HuH-7 (cell line): ENCODE results near the gene CCBE1.

Experiments used
- DNase-seq: peaks from one replicate; pipeline ENCODE4 v3.0.0; 2011; ENCODE audit warnings: low spot score

CCBE1 gene

GRCh38 chr18:59388817-59389216 is 308.4 kb downstream of the CCBE1 start:
- DNase-seq: no peak

DNA sequence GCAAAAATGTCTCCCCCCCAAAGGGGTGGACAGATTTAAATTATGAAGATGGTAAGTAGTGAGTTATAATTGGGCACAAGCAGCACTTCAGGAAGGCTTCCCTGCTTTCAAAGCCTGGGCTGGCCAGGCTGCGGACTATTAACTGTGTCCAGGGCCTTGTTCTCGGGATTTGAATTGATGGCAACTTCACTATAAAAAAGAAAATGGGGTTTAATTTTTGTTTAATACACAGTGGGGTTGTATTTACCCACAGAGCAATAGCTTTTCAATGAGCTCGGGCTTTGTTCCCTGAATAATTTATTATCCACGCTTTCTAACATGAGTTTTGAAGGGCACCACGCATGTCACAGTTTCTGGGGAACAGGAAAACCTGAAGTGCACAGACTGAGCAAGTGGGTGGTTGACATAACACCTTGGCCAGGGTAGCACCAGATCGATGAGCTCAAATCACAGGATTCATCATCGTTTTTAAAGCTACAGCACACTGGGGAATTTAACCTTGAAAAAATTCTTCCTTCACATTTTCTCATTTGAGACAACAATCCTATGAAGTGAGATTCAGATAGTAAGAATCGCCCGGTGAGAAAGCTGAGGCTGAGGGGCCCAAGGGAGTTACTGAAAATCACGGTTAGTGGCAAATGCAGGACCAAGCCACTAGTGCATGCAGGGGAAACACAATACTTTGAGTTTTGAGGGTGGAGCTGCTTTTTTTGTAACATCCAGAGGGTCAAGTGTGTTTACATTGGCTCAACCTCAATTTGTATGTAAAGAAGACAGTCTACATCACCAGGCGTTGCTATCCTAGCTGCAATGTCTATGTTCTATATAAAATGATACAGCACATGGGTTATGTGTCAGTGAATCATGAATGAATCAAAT is 309.3 kb downstream of the CCBE1 start:
- DNase-seq: no peak

DNA sequence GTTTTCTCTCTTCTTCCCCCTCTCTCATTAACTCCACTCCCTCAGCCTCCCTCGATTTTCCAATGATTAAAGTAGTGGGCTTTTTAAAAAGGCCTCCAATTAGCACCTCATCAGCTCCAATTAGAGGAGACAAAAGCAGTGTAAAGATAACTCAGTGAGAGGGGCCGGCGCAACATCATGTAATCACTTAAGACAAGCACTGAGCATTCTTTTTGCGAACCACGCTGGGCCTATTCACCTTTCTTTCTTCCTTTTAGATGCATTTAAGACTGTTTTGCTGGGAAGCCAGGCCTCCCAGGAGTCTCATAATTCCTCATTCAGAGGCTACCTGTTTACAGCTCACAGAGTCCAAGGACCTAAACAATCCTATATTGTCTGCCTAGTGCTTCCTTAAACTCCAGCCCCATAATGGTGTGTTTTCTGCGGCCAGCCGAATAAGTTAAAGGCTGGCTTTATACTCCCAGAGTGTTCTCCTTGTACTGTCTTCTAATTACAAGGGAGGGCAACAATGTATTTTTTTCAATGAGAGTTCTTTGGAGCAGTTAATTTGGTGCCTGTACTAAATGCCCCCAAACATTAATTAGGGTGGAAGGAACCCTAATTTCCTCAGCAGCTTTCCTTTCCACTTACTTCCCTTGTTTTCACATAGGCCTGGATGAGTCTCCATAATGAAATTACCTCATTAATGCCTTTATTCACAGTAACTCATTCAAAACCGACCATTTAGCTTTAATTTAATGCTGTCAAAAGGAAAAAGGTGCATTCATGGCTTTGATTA is 310.1 kb downstream of the CCBE1 start:
- DNase-seq: no peak

DNA sequence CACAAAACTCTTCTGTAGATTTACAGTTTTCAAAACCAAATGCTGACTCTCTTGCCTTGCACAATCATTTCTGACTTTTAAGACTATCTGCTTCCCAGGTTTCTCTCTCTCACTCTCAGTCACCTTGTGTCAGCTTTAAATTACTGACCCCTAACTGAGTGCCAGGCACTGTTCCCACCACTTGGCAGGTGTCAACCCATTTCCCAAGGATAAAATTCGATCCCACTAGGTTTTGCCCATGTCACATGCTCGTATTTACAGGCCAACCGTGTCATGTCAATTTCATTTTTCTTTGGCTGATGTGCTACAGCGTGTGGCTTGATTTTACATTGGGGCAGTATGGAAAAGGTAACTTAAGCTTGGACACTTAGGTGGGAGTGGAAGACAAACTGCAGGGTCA is 312.0 kb downstream of the CCBE1 start:
- DNase-seq: no peak

DNA sequence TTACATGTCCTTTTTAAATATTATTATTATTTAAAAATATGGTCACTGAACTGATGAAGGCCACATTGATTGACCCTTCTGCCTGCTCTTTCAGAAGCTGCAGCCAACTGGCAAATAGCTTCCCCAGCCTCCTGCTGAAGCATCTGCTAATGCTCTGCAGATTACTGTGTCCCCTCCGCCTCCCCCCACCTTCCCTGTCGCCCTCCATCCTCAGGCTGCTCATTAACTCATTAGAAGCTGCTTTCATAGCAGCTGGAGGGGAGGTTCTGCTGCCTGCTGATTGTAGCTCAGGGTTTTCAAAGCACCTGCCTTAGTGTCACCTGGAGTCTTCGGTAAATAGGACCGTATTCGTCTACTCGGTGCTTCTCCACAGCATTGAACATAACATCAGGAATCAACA is 313.4 kb downstream of the CCBE1 start:
- no peak for DNase-seq

- no peak for DNase-seq
Observed at GRCh38 chr18:59382383-59382782, 314.8 kb downstream of the CCBE1 start.

DNA sequence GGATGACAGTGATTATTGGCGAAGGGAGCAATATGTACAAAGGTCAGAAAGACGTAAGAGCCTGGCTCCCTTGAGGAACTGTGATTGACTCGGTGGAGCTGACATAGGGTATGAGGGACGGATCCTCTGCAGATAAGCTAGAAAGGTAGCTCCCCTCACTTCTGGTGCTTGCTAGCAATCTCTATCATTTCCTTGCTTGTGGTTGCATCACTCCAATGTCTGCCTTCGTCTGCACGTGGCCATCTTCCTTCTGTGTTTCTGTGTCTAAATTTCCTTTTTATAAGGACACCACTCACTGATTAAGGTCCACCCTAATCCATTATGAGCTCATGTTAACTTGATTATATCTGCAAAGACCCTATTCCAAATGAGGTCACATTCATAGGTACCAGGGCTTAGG is 315.3 kb downstream of the CCBE1 start:
- DNase-seq: no peak
